Limb (tissue), 2 donors: Measurements from ENCODE around the gene FBXO46.
"Not testable (repeated sequence)": the region's sequence is repeated elsewhere in the genome, so short reads cannot be mapped to it uniquely, and the experiment has no call there.

Experiments used
- DNase-seq, 2 donors: peaks; one replicate each; pipeline ENCODE4 v3.0.0-alpha.2; 2016; ENCODE audit errors: extremely low spot score in 2 of 2

The FBXO46 gene

DNA sequence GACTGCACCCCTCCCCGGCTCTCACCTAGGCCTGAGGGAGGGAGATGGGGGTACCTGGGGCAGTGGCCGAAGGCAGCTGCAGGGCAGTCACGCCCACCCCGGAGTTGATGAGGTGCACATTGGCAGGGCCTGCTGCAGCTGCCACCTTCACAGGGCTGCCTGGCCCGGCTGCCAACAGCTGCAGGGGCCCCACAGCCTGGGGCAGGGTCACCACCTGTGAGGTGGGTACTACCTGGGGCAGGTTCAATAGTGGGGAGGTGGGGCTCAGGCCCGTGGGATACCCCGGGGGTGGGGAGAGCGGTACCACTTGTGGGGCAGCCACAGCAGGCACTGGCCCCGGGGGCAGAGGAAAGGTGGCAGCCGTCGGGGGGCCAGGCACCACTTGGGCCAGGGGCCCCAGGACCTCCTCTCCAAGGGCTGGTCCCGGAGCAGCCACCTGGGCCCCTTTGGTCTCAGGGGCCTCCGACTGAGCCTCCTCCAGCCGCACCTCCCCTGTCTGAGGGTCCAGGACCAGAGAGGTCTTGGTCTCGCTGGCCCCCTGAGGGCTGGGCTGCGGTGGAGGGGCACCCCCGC, 35.7 kb upstream of the FBXO46 start:
- peak in 1 of 2 donors; percentile 43 for DNase-seq

DNA sequence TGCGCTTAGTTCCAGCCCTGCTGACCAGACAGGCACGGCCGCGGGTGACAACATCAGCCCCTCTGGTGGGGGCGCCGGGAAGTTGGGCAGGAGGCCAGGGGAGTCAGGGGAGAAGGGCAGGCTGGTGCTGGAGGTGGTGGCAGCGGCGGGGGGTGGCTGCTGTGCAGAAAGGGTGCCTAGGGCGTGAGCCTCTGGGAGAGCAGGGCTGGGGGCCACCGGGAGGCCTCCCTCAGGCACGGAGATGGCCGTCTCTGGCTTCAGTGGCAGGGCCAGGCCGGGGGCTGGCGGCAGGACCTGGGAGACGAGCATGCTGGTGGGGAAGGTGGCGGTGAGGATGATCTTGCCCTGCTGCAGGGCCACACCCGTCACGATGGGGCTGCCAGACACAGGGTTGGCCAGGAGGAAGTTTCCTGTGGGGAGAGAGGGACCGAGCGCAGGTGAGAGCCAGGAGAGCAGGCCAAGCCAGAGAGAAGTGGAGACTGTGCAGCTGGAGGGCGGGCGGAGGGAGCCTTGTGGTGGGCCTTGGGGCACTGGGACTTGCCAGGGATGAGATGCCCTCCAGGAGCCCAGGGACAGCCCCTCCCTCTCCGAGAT, 35.1 kb upstream of the FBXO46 start:
- peak in 1 of 2 donors; percentile 48 for DNase-seq

DNA sequence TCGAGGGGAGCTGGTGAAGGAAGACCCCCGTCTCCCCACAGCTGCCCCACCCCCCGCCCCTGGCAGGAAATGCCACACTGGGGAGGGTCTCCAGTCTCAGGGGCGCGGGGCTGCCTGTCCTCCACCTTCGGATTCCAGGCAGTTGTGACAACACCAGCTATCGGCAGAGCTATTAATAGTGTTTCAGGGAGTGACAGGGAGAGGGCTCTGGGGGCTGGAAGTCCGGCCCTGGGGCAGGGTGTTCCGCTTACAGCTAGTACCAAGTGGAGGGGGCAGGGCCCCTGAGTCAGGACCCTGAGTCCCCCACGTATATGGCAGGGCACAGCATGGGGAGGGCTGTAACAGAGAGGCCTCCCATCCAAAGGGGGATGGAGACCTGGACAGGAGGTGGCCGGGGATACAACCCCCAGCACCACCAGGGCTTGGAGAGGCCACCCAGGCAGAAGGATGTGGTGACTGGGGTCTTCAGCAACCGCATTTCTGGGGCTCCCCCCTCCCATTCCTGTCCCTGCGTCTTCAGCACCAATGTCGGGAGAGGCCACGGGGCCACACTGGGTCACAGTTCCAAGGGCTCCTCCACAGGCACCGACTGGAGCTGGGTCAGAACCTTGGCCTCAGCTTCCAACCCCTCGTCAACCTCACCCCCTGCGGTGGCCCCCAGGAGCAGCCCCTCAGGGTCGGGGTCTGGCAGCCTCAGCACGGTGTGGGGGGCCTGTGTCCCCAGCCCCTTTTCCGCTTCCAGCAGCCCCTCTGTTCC, 34.4 kb upstream of the FBXO46 start:
- peak in 1 of 2 donors; percentile 52 for DNase-seq

DNA sequence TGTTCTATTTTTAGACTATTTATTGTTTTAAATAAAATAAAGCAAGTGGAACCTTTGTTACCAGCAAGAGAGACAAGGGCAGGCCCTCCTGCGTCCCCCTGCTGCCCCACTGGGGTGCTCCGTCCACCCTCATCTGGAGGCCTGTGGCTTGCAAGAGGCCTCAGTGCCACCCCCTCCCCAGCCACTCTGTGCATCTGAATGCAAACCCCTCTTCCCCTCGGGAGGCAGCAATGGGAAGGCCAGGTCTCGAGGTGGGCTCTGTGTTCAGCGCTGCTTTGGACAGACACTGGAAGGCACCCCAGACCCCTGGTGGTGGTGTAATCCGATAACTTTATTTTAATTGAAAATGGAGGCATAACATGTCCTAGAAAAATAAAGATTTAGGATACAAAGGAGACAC, 33.8 kb upstream of the FBXO46 start:
- peak in 1 of 2 donors; percentile 43 for DNase-seq

DNA sequence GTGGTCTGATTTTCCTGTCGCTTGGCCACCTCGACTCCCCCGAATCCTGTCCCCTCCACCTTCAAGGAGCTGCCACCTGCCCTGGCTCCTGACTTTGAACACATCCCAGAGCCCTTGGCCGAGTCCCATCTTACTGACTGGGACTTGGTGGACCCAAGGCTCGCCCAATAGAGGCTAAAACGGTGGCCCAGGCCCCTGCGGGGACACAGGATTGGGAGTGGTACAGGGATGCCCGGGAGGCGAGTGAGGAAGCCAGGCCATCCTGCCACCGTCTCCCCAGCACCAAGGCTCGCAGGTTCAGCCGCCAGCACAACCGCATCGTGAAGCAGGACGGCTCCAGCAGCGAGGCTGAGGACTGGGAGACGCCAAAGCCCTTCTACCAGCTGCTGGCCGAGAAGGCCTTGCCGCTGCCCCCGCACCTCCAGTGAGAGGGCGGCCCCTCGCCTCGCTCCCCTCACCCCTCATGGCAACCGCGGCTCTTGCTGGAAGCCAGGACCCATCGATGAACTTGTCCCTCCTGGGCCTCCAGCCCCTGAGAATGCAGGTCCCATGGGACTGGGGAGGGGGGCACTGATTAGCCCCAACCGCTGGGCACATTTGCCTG, 33.1 kb upstream of the FBXO46 start:
- DNase-seq: peak in 1 of 2 donors; percentile 49

DNA sequence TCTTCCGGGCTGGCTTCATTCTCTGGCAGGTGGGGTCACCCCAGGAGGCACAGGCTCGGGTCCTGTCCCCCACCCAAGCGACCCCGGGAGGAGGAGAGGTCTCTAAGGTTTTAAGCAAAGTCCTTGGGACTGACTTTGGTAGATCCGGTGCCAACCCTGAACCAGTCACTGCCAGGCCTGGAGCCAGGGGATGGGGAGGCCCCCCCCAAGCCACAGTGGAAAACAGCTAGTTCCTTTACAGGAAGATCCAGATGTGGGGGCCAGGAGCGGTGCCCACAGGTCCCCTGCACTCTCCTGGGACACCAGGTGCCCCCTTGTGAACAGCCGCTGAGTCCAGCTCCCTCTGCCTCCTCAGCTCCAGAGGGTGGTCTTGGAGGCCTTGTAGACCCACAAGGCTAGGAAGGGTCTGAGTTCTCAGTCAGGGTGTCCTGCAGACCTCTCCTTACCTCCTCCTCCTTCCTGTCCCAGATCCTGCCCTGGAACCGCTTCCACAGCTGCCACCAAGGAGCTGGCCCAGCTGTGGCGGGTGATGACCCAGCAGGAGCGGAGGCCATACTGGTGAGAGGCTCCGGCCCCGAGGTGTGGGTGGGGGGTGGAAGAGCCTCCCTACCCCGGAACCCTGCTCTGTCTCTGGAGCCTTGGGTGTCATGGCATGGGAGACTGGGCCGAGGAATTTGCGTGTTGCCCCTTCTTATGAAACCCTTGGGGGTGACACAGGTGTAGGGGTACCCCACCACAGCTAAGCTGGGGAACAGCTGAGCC, 32.4 kb upstream of the FBXO46 start:
- DNase-seq: no peak

DNA sequence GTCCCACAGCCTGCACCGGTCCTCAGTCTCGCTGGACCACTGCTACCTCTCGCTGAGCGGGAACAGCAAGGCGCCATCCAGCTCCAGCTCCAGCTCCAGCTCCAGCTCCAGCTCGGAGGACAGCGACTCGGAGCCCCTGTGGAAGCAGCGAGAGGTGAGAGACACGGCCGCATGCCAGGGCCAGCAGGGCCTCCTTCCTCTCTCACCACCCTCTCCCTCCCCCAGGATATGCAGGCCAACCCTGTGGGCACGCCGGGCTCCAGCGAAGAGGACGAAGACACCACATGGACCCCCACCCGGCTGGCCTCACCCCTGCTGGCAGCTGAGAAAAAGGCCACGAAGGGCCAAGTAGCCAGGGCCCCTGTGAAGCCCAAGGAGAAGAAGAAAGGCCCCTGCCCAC, 31.0 kb upstream of the FBXO46 start:
- no peak for DNase-seq

DNA sequence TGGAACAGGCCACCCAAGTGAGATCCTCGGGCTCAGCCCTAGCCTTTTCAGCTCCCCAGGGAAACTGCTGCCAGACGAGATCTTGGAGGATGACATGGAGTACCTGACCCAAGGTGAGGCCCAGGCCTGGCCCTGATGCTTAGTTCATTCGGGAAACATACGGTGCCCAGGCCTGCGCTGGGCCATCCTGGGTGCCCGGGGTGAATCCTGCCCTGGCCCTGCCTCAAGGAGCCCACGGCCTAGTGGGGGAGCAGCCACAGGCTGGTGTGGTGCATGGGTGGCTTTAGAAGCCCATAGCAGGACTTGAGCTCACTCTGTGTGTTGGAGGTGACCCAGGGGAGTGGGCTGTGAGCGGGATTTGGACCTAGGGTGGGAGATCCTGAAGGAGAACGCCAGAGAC, 28.2 kb upstream of the FBXO46 start:
- no peak for DNase-seq

DNA sequence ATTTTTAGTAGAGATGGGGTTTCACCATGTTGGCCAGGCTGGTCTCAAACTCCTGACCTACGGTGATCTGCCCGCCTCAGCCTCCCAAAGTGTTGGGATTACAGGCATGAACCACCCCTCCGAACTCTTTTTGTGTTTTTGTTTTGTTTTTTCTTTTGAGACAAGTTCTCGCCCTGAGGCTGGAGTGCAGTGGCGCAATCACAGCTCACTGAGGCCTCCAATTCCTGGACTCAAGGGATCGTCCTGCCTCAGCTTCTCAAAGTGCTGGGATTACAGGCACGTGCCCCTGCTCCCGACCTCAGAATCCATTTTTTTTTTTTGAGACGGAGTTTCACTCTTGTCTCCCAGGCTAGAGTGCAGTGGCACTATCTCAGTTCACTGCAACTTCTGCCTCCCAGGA, 27.0 kb upstream of the FBXO46 start:
- DNase-seq: no peak

DNA sequence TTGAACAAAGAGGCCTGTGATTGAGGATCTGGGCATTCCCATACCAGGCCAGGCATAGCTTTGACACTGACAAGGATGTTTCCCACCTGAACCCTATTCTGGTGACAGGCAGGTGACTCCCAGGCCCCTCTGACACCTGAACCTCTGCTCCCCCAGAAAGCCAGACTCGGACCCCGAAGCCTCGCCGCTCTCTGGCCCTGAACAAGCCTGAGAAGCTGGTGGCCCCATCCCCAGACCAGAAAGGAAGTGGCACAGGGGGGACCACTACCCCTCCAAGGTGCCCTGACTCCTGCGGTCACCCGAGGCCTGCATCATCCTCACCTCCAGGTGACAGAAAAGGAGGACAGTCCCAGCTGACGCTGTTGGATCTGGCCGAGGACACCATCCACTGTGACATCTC, 23.6 kb upstream of the FBXO46 start:
- DNase-seq: no peak

DNA sequence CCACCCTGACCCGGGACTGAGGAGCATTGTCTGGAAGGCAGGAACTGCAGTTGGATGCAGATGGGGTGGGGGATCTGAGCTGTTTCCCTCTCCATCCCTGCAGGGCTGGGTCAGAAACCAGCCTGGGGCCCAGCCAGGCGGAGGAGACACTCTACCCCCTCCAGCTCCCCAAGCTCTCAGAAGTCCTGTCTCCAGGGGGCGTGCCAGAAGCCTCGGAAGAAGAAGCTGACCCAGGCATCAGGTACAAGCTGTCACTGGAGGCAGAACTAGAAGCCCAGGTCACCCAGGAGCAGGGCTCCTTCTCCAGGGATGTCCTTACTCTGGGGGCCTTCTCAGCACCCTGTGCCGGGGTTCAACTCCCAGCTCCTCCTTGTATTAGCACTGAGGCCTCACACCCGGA, 22.9 kb upstream of the FBXO46 start:
- DNase-seq: no peak

DNA sequence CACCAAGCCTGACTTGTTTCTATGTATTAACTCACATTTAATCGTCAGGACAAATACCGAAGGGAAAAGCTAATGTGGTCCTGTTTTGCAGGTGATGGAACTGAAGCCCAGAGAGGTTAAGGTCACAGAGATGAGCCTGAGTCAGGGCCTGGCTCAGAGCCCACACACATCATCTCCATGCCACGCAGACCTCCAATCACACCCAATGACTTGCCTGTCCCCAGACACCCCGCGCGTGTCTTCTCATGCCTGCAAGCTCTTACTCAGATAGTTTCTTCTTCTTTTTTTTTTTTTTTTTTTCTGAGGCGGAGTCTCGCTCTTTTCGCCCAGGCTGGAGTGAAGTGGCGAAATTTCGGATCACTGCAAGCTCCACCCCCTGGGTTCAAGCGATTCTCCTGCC, 21.9 kb upstream of the FBXO46 start:
- DNase-seq: no peak

DNA sequence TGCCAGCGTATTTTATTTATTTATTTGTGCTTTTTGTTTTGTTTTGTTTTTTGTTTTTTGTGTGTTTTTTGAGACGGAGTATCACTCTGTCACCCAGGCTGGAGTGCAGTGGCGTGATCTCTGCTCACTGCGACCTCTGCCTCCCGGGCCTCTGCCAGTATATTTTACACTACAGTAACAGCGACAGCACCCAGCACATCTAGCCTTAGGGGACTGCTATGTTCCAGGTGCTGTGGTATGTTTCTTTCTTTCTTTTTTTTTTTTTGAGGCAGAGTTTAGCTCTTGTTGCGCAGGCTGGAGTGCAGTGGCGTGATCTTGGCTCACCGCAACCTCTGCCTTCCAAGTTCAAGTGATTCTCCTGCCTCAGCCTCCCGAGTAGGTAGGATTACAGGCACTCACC, 20.8 kb upstream of the FBXO46 start:
- DNase-seq: not testable (repeated sequence)

DNA sequence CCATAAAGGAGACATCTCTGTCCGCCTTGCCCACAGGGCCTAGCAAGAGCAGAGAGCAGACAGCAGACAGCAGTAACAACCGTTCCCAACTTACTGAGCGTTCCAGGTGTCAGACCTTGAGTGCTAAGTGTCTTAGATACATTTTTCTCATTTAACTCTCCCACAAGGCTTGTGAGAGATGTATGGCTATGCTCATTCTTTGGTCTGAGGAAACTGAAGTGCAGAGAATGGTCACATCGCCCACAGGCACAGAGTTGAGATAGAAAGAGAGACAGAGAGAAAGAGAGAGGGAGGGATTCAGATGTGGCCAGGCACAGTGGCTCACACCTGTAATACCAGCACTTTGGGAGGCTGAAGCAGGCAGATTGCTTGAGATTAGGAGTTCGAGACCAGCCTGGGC, 16.8 kb upstream of the FBXO46 start:
- DNase-seq: no peak

DNA sequence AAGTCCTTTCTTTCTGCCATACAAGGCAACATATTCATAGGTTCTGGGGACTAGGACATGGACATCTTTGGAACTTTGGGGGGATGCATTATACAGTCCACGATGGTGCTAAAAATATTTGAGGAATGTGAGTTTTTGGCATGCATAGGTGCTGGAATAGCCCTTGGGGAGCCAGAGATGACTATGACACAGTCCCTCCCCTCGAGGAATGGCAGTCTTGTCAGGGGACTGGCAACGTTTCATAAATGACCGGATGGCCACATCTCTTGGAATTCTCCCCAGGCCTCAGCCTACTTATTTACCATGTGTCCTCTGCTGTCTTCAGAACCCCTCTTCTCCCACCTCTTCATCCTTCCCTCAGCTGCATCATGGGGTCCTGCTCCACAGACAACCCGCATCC, 16.2 kb upstream of the FBXO46 start:
- no peak for DNase-seq

DNA sequence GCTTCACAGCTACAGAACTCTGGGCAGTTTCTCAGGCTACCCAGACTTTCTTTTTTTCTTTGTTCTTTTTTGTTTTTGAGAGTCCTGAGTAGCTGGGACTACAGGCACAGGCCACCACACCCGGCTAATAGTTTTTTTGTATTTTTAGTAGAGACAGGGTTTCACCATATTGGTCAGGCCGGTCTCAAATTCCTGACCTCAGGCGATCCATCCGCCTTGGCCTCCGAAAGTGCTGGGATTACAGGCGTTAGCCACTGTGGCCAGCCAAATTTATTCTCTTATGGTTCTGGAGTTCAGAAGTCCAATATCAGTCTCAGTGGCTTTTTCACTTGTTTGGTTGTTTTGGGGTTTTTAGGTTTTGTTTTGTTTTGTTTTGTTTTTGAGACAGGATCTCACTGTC, 14.9 kb upstream of the FBXO46 start:
- DNase-seq: no peak

DNA sequence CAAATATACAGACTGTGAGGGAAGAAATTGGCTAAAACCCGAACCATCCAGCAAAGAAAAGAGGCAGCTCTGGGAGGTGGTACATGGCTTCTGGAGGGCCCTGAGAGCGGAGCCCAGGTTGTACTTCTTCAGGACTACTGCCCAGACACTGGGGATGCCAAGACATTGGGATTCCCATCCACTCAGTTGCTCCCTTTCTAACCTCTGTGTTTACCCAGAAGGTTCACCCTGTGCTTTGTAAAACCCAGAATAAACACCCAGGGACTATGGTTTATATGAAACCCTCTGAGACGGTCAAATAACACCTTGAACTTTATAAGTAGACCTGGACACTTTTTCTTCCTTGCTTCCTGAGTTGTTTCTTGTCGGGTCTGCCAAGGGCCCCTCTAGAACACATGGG, 12.3 kb upstream of the FBXO46 start:
- DNase-seq: no peak

DNA sequence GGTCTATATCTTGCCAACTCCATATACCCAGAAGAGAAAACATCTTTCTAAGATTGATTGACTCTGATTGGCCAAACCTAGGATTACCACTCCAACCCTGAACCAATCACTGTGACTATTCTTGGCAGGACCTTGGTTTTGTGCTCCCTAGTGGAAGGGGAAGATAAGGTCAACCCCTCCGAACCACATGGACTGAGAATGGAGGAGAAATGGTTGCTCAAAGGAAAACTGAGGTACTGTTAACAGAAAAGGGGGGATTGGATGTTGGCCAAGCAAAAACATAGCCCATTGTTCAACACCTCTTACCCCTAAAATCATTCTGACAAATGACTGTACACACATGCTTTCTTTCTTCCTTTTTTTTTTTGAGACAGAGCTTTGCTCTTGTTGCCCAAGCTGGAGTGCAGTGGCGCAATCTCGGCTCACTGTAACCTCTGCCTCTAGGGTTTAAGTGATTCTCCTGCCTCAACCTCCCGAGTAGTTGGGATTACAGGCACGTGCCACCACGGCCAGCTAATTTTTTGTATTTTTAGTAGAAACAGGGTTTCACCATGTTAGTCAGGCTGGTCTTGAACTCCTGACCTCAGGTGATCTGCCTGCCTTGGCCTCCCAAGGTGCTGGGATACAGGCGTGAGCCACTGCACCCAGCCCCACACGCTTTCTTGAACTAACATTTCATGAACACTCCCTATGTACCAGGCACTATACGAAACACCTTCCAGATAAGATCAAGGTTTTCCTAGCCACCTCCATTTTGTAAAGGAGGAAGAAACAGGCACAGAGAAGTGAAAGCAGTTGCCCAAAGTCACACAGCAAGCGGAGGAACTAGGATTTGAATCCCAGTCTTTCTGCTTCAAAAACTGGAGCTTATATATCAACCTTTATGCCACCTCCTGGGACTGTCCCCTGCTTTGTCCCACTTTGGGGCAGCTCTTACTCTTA, 9.1 kb upstream of the FBXO46 start:
- DNase-seq: no peak

DNA sequence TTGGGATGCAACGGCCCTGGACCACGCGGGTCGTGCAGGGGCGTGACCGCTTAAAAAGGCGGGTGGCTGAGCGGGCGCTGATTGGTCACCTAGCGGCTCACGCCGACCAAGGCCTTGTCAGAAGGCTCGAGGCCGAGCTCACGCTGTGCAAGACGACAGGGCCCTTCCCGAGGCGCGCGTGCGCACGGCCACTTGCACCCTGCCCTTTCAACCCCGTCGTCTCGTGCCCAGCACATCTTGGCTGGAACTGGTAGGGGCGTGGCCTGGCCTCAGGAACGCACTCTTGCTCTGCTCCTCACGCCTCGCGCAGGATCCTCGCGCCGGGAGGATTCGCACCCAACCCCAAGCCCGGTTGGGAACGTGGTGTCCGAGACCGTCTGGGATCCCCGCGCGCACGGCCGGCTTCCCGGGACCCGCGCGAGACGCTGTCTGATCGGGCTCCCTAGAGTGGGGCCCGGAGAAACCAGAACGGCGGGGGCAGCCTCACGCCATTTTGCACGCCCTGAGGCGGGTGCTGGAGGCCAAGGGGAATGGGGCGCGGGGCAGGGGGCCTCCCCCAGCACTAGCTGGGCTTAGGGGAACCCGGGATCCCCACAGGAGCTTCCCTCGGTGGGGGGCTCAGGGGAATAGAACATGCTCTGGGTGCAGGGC, 2.6 kb upstream of the FBXO46 start, which contains the start of gene MEIOSIN:
Gene MEIOSIN, plus strand, starts transcription at position 280 of the 651 bp plus-strand sequence. CDS start 1,938 bp downstream, outside the sequence.
- DNase-seq: peak in 1 of 2 donors; percentile 27

DNA sequence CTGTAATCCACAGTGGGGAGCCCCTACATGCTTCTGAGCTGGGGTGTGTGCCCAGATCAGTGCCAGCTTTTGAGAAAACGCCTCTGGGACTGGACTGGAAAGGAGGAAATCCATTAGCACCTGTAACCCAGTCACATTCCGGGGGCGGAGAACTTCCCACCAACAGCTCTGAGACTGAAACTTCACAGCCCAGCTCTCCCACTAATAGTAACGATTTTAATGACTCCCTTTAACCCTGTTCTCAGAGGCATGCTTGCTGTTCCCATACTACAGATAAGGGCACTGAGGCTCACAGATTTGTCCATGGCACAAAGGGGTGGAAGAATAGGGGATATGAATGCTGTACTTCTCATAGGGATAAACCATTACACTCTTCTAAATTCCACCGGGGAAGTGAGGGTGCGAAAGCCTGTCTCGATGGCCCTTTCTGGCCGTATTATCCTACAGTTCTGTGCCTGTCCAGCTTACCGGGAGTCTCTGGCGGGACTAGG, 851 bp downstream of the FBXO46 start:
- no peak for DNase-seq
